Right hindlimb (tissue), 1 donor: ENCODE measurements around the gene FRMD4A.

ENCODE experiments used
- DNase-seq: peaks from one replicate; pipeline ENCODE4 v3.0.0-alpha.2; 2018

Gene FRMD4A

DNA sequence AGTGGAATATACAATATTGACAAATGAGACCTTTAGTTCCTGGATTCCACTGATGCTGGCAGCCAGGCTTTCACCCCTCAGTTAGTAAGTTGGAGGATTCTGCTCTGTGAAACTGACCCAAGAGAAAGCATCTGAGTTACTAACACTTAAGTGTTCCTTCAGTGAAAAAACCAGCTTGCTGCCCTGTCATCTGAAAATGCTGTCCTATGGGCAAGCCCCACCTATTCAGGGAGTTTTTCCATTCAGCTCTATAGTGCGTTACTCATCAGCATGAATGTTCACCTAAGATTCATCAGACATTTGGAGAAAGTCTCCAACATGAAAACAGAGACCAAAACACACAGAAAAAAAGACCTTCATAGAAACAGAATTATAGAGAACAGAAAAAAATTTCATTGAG is 706.1 kb downstream of the FRMD4A start:
- no peak for DNase-seq

DNA sequence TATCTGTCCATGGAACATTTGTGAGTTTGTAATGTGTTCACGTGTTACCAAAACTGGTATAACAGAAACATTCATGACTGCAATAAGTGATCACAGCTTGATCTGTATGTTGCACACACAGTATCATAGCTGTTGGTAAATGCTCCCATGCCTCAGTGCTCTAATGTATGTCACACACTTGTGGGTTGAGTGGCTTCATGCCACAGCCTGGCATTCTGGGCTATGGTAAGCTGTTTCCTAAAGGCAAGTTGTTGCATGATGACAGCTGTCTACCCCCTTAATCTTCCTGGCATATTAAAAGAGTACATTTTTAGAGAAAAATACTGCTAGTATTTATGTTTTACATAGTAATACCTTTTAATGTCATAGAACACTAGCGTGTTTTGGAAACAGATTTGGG is 708.8 kb downstream of the FRMD4A start:
- no peak for DNase-seq

DNA sequence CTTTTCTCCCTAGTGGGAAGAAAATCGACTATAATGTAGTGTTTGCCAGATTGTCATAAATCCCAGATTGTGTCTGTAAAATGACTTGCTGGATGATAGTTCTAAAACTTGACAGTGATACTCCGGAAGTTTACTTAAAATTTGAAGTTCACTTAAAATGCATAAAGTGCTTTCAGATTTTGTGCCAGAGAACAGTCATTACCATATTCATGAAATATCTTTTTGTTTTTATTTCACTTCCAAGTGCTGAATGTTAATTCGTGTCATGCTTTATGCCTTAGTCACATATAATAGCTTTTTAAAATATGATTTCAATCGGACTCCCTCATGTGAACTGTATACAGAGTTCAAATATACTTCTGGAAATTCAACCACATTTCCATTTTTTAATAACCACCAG is 713.6 kb downstream of the FRMD4A start:
- no peak for DNase-seq

DNA sequence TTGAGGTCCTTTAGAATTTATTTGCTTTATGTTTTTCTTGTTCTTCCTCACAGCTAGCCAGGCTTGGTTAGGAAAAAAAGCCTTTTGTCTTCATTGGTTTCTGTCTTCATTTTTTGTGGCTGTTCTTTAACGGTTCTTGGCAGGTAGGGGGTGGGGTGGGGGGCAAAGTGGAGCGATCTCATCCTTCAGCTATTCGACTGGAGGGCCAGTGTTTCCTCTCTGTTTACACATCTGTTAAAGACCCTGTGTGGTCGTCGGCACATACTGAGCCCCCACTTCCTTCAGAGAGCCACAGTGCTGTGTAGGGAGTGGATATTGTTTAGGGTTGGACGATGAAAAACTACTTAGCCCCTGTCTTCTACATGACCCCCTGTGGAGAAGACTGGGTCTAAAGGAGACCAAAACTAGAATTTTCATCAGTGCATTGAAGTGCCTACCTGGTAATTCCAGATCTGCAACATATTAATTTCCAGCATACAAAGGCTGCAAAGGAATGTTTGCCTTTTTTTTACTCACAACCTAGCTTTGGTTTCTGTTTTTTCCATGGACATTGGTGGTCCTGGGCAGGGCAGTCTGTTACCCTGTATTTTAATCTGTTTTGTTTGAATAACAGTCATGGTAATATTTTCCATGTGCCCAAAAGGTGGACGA is 714.9 kb downstream of the FRMD4A start:
- no peak for DNase-seq

DNA sequence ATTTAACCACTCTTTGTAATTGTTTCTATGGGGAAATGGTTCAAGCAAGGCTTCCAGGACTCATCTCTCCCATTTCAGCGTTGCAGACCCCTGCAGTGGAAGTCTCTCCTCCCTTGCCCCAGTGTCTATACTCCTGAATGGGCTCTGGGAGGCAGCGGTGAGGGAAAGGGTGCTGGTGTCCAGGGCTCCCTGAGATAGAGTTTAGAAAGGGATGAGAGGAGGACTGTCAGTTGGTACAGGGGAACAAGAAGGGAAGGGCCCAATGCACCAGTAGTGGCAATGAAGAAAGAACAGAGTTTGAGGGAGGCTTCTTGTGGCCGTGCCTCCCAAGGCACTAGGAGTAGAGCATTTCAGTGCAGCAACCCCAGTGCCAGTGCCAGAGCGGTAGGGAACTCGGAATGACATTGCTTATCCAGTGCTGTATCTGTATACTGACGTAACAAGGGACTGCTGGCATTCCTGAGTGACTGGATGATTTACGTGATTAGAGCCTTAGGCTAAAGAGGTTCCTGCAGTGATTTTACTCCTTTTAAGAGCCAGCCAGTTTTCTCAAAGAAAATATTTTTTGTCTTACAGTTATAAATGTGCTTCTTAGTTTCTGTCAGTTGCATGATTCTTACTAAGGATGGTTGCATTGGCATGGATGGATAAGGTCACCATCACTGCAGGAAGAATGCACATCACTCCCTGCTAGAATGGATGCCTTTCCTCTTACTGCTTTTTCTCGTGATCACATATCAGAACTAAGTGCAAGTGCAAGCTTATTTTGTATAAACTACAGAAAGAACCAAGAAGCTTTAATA is 716.0 kb downstream of the FRMD4A start:
- DNase-seq = no peak

DNA sequence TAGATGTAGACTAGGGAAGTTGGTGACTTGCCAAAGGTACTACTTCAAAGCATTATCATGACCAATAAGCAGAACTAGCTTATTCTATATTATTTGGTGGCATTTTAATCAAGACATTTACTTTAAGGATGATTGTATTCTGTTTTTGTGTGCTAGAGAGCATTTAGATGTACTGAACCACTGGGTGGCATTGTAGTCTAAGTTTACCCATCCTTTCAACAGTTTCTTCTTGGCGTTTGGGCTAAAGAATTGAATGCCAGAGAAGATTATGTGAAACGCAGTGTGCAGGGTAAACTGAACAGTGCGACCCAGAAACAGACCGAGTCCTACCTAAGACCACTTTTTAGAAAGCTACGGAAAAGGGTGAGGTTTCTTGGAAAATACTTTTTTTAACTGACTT is 717.2 kb downstream of the FRMD4A start:
- no peak for DNase-seq

DNA sequence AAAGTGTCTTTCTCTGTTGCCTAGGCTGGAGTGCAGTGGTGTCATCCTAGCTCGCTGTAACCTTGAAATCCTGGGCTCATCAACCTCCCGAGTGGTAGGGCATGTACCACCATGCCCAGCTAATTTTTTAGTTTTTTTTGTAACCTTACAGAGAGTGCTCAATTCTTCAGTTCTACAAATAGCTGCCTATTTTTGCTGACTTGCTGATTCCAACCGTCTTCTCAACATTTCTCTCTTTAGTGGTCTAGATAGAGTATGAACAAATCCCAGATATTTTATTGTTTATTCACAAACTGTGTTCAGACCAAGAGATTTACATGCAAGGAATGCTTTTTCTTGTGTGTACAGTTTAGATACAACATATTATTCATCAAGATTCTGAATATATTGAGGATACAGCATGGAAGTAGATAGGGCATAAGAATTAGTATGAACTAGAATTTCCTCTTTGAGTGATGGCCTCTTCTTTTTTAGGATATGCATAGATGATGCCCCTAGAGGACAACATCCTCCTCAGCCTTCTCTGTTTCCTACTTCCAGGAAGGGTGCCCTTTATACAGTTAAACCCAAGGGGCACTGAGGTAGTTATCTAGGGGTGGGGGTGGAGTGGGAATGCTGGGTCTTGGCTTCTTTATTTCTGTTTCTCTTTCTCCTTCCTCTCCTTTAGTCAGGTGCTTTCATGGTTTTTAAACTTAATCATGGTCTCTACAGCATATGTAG is 717.9 kb downstream of the FRMD4A start:
- DNase-seq = no peak

DNA sequence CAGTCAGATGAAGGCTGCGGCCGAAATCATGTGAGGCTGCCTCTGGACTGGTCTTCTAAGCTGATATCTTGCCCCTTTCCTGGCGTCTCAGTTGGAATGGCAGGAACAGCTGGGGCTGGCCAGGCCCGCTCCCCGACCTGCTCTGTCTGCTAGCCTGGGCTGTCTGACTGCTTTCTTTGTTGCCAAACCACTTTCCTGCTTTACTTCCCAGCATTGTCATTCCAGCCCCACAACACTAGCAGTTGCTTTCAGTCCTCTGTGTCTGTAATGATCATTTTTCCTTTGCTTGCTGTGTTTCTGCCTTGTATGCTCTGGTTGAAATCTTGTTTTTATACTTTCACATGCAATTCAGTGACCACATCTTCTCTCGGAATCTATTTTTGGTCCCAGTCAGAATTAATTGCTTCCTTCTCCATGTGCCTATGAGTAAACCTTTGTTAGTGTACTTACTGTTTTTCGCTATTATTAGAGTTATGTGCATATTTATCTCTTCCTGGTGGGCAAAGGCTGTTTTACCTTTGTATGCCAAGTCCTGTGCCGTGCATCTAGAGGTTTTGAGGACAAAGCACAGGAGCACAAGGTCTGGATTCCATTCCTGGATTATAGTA is 722.4 kb downstream of the FRMD4A start:
- peak; percentile 78 for DNase-seq

DNA sequence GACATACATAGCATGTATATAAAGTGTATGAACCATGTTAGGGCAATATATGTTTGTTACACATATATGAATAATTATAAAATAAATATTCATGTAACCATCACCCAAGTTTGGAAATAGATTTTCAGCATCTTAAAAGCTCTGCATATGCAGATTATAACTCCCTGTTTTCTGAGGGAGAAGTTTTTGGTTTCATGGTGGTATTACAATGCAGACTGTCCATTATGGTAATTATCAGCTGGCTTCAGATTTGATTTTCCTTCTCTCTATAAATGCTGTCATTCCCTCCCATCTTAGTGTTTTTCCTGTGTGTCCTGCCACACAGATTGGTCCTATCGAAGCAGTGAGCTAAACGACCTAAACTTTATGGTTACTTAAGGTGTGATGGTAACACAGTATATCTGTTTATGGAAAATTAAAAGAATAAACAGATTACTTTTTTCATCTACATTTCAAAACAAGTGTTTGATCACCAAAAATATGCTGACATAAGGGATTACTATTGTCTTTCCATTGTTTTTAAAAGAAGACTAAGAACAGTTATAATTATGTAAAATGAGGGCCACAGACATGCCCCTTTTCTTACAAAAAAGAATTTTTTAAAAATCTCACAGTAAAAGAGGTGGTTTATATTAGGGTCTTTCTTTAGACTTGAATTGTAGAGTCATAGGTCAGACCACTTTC is 726.2 kb downstream of the FRMD4A start:
- DNase-seq = no peak

DNA sequence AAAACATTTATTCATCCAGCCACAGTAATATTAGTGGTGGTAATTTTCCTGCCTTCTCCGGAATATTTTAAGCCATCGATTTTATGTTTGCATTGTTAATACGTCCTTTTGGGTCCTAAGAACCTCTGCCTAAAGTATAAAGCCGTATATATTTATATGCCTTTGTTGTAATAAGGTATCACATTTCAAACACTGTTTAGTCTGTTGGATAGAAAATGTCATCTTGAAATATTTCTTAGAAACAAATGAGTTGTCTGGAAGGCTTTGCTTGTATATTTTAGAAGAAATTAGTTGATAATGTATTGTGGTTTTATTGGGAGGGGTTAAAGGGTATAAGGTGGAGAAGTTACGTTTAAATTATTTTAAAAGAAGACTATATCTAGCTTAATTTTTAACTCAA is 732.8 kb downstream of the FRMD4A start:
- no peak for DNase-seq

DNA sequence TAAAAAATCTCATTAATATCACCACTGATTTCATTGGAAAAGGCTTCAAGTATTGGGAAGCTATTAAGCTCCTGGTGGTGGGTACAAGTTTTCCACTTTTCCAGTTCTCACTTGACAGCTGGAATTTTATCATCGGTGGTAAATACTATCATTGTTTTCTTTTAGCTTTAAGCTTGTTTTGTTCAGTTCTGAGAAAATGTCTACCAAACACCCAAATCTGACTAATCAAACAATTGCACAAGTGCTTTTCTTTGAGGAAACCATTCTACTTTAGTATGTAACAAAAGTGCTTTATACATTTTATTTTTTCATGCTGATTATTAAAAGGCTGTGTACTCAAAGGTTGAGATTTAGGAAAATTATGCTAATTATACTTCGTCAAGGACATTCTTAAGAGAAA is 736.1 kb downstream of the FRMD4A start:
- DNase-seq = no peak
